Chondrocyte (in vitro differentiated cells): ENCODE measurements around the gene ARHGAP15. TPM values are rescaled to one million over a fixed set of nuclear protein-coding genes. Genes with fewer than 3 reads are reported as not detected.

ENCODE experiments used
- DNase-seq: peaks from one replicate; pipeline ENCODE4 v3.0.0; 2021; ENCODE audit warnings: mixed read lengths, low spot score
- H3K27ac Mint-ChIP-seq: one replicate; pipeline ENCODE4 v1.8.0; 2021; ENCODE audit warnings: mild to moderate bottlenecking, moderate library complexity, mixed read lengths; ENCODE audit not compliant: unreplicated experiment
- H3K27me3 Mint-ChIP-seq: 2 replicates; pipeline ENCODE4 v1.8.0; 2021; ENCODE audit warnings: low read depth, mixed read lengths
- H3K36me3 Mint-ChIP-seq: 2 replicates; pipeline ENCODE4 v1.8.0; 2021; ENCODE audit warnings: low read depth, mixed read lengths
- H3K4me1 Mint-ChIP-seq: 2 replicates; pipeline ENCODE4 v1.8.0; 2021; ENCODE audit warnings: low read depth, mild to moderate bottlenecking, mixed read lengths
- H3K4me3 Mint-ChIP-seq: one replicate; pipeline ENCODE4 v1.8.0; 2021; ENCODE audit warnings: mild to moderate bottlenecking, moderate library complexity, mixed read lengths; ENCODE audit not compliant: unreplicated experiment
- H3K9me3 Mint-ChIP-seq: 2 replicates; pipeline ENCODE4 v1.8.0; 2021; ENCODE audit warnings: low read depth, mixed read lengths
- total RNA-seq: library from RNA; stranded (reverse); gene quantifications from 3 replicates; pipeline ENCODE4 v1.2.1, GENCODE V29; 2021
- TF ChIP-seq, protein P1 (sequence below): fragments of 200-600 bp; sonication (generic); IDR thresholded peaks from 2 replicates; pipeline ENCODE4 v1.5.0; 2021; ENCODE audit warnings: antibody characterized with exemption, mild to moderate bottlenecking, moderate library complexity

The ARHGAP15 gene
- total RNA-seq, 1 donor from 2014 or later, result 0.42 TPM

DNA sequence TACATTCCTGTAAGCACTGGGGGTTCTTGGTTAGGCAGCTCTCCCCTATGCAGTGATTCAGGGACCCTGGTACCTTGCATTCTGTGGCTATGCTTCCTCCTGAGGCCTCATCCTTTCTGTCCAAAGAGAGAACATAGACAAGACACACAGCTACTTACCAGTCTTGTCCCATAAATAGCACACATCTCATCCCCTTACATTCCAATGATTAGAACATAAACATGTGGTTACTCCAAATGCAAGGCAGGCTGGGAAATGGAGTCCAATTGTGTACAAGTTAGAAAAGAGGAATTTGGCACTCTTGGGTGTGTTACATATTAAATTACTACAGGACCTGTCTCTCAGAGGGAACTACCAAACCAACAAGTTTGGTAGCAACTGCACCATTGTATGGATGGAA lies 171.3 kb downstream of the ARHGAP15 start:
- no peak for DNase-seq
- no peak overlapping the region for H3K27ac Mint-ChIP-seq
- peaks cover 2% of the 10 kb centered on the region for H3K36me3 Mint-ChIP-seq
- peaks cover 2% of the 10 kb centered on the region for H3K27me3 Mint-ChIP-seq
- TF ChIP-seq, protein P1, sequence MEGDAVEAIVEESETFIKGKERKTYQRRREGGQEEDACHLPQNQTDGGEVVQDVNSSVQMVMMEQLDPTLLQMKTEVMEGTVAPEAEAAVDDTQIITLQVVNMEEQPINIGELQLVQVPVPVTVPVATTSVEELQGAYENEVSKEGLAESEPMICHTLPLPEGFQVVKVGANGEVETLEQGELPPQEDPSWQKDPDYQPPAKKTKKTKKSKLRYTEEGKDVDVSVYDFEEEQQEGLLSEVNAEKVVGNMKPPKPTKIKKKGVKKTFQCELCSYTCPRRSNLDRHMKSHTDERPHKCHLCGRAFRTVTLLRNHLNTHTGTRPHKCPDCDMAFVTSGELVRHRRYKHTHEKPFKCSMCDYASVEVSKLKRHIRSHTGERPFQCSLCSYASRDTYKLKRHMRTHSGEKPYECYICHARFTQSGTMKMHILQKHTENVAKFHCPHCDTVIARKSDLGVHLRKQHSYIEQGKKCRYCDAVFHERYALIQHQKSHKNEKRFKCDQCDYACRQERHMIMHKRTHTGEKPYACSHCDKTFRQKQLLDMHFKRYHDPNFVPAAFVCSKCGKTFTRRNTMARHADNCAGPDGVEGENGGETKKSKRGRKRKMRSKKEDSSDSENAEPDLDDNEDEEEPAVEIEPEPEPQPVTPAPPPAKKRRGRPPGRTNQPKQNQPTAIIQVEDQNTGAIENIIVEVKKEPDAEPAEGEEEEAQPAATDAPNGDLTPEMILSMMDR, result no peak
- H3K4me3 Mint-ChIP-seq, result no peak overlapping the region
- H3K4me1 Mint-ChIP-seq, result peaks cover 4% of the 10 kb centered on the region
- no peaks in the 10 kb centered on the region for H3K9me3 Mint-ChIP-seq

DNA sequence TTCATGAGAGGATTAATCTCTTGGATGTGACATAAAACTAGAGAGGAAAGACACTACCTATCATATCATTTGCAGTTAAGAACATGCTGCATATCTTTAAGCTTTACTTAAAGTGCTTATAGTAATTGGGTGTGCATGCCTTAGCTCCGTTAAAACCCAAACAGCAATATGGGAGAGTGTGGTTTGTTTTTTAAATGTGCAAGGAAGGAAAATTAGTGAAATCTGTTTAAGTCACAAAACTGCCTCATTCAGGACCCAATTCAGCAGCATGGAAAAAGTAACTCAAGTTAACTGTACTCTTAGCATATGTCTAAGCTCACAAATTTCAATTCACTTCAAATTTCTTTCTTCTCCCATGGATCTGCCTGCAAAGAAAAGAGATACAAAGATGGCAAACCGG lies 182.2 kb downstream of the ARHGAP15 start:
- Mint-ChIP-seq H3K4me1 (peaks cover 11% of the 10 kb centered on the region), H3K4me3 (no peak overlapping the region), H3K27ac (no peak overlapping the region), H3K36me3 (no peaks in the 10 kb centered on the region), H3K9me3 (no peaks in the 10 kb centered on the region), H3K27me3 (peaks cover 3% of the 10 kb centered on the region)
- TF ChIP-seq, protein P1, result no peak
- no peak for DNase-seq

DNA sequence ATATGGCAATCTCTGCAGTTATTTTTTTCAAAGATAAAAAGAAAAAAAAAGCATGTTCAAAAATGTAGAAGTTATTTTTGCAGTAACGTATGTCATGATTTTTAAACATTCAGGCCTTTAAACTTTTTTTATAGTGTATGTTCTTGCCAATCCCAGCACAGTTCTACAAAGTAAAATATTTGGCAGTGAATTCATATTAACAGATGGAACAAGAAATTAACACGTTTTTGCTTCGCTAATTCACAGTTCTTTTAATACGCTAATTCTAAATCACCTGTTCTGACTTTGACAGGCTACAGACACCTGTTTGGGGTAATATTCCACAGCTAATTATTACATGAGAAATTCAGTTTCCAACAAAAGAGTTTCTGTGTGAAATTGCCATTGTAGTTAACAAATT lies 183.2 kb downstream of the ARHGAP15 start:
- no peak overlapping the region for H3K4me3 Mint-ChIP-seq
- no peaks in the 10 kb centered on the region for H3K9me3 Mint-ChIP-seq
- peaks cover 11% of the 10 kb centered on the region for H3K4me1 Mint-ChIP-seq

DNA sequence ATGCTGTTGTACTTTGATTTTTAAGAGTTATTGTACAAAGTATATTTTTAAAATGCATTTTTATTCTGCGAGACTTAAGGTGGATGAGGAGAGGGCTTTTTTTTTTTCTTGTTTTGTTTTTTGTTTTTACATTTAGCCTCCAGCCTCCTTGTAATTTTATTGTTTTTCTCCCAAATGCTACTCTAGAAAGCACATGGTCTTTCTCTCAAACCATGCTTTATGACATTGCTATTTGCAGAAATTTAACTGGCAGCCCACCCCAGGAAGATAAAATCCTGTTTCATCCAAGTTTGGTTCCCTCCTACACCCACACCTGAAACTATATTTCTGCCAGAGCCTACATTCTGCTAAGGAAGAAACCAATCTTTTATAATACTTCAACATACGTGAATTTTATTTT lies 184.6 kb downstream of the ARHGAP15 start:
- Mint-ChIP-seq H3K9me3 (no peaks in the 10 kb centered on the region), H3K4me1 (peaks cover 11% of the 10 kb centered on the region), H3K27me3 (no peaks in the 10 kb centered on the region), H3K27ac (no peak overlapping the region), H3K4me3 (no peak overlapping the region), H3K36me3 (no peaks in the 10 kb centered on the region)
- DNase-seq, result no peak
- TF ChIP-seq, protein P1, result no peak

More for the DNA sequence above, 183.2 kb downstream of the ARHGAP15 start:
- Mint-ChIP-seq H3K36me3 (no peaks in the 10 kb centered on the region), H3K27ac (no peak overlapping the region), H3K27me3 (no peaks in the 10 kb centered on the region)
- TF ChIP-seq, protein P1, result no peak
- DNase-seq, result no peak

DNA sequence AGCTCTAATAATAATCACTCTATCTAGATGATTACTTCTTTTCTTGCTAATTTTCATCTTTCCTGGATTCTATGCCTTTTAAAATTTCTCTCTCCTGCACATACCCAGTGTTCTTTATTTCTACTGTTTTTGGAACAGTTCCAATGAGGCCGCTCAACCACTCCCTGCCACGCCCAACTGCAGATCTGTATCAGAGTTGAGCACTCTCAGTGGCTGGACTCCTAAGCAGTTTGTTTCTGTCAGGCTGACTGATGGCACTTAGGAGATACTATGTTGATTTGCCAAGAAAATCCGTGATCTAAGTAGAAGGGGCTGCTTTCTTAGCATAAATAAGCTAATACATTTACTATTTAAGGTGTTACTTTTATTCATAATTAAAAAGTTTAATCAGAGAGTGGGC lies 192.8 kb downstream of the ARHGAP15 start:
- Mint-ChIP-seq H3K9me3 (no peaks in the 10 kb centered on the region), H3K36me3 (no peaks in the 10 kb centered on the region), H3K4me1 (no peaks in the 10 kb centered on the region), H3K27me3 (no peaks in the 10 kb centered on the region), H3K4me3 (no peak overlapping the region), H3K27ac (no peak overlapping the region)
- DNase-seq, result no peak
- TF ChIP-seq, protein P1, result no peak
